ENCODE measurements around the gene BHLHA15. TPM values are rescaled to one million over a fixed set of nuclear protein-coding genes. Genes with fewer than 3 reads are reported as not detected.

Gene BHLHA15
- total RNA-seq, 2 experiments from 2014 or later = not detected

GRCh38 chr7:98229991-98230745, 18.9 kb downstream of the BHLHA15 start:
- peaks cover 65% of the 10 kb centered on the region for H3K36me3 Mint-ChIP-seq (ENCODE audit: low read depth)
- no peaks in the 10 kb centered on the region for H3K4me1 Mint-ChIP-seq (ENCODE audit: low read depth)
- H3K4me3 ChIP-seq (ENCODE audit: low read length) = no peak overlapping the region
- no peak overlapping the region for H3K27ac ChIP-seq (ENCODE audit: low read depth in 1 of 2, low read length in 2 of 2)
- no peaks in the 10 kb centered on the region for H3K9me3 ChIP-seq (ENCODE audit: control insufficient read depth in 1 of 2, insufficient read depth in 1 of 2, low read length in 2 of 2)
- H3K36me3 ChIP-seq (ENCODE audit: insufficient read depth, low read length) = peaks cover 62% of the 10 kb centered on the region
- no peak for TF ChIP-seq CTCF (IDR thresholded peaks at IDR 0.05)
- ATAC-seq (ENCODE audit: poor library complexity) = no peak
- POLR2A ChIA-PET = no interaction called here
- no peaks in the 10 kb centered on the region for H3K27me3 Mint-ChIP-seq
- intact Hi-C loops (cut with DNase I, micrococcal nuclease) = no loop called here
- DNase-seq = no peak
- CTCF ChIA-PET = no interaction called here
- no peaks in the 10 kb centered on the region for H3K9me3 Mint-ChIP-seq
- no peaks in the 10 kb centered on the region for H3K4me1 ChIP-seq (ENCODE audit: insufficient read depth, low read length)
- no peak overlapping the region for H3K4me3 Mint-ChIP-seq
- no peaks in the 10 kb centered on the region for H3K27me3 ChIP-seq (ENCODE audit: control insufficient read depth in 1 of 2, insufficient read depth in 2 of 2, low read length in 2 of 2)
- H3K27ac Mint-ChIP-seq = no peak overlapping the region

- no peak overlapping the region for H3K4me3 Mint-ChIP-seq
- peak in 1 of 14 experiments; percentile 15 for DNase-seq
- no peaks in the 10 kb centered on the region for H3K27me3 Mint-ChIP-seq
- no peak for ATAC-seq (ENCODE audit: poor library complexity)
- no peak for TF ChIP-seq CTCF (IDR thresholded peaks at IDR 0.05)
- no peaks in the 10 kb centered on the region for H3K27me3 ChIP-seq (ENCODE audit: control insufficient read depth in 1 of 2, insufficient read depth in 2 of 2, low read length in 2 of 2)
- no peak overlapping the region for H3K27ac ChIP-seq (ENCODE audit: low read depth in 1 of 2, low read length in 2 of 2)
- intact Hi-C loops (cut with DNase I, micrococcal nuclease) = no loop called here
- peaks cover 59% of the 10 kb centered on the region for H3K36me3 ChIP-seq (ENCODE audit: insufficient read depth, low read length)
- no peak overlapping the region for H3K4me3 ChIP-seq (ENCODE audit: low read length)
- CTCF ChIA-PET = no interaction called here
- no peaks in the 10 kb centered on the region for H3K9me3 ChIP-seq (ENCODE audit: control insufficient read depth in 1 of 2, insufficient read depth in 1 of 2, low read length in 2 of 2)
- no peaks in the 10 kb centered on the region for H3K4me1 ChIP-seq (ENCODE audit: insufficient read depth, low read length)
- peaks cover 61% of the 10 kb centered on the region for H3K36me3 Mint-ChIP-seq (ENCODE audit: low read depth)
- no peak overlapping the region for H3K27ac Mint-ChIP-seq
- H3K4me1 Mint-ChIP-seq (ENCODE audit: low read depth) = no peaks in the 10 kb centered on the region
- POLR2A ChIA-PET = no interaction called here
- H3K9me3 Mint-ChIP-seq = no peaks in the 10 kb centered on the region
Measured at GRCh38 chr7:98230746-98231471, 19.7 kb downstream of the BHLHA15 start.

GRCh38 chr7:98231493-98232262, 20.4 kb downstream of the BHLHA15 start:
- H3K27ac Mint-ChIP-seq = no peak overlapping the region
- H3K4me1 ChIP-seq (ENCODE audit: insufficient read depth, low read length) = no peaks in the 10 kb centered on the region
- no peak for DNase-seq
- H3K9me3 ChIP-seq (ENCODE audit: control insufficient read depth in 1 of 2, insufficient read depth in 1 of 2, low read length in 2 of 2) = no peaks in the 10 kb centered on the region
- ATAC-seq (ENCODE audit: poor library complexity) = no peak
- CTCF ChIA-PET = no interaction called here
- H3K27me3 ChIP-seq (ENCODE audit: control insufficient read depth in 1 of 2, insufficient read depth in 2 of 2, low read length in 2 of 2) = no peaks in the 10 kb centered on the region
- no peaks in the 10 kb centered on the region for H3K27me3 Mint-ChIP-seq
- H3K9me3 Mint-ChIP-seq = no peaks in the 10 kb centered on the region
- intact Hi-C loops (cut with DNase I, micrococcal nuclease) = no loop called here
- no peak overlapping the region for H3K4me3 ChIP-seq (ENCODE audit: low read length)
- H3K4me3 Mint-ChIP-seq = no peak overlapping the region
- peaks cover 53% of the 10 kb centered on the region for H3K36me3 Mint-ChIP-seq (ENCODE audit: low read depth)
- H3K4me1 Mint-ChIP-seq (ENCODE audit: low read depth) = no peaks in the 10 kb centered on the region
- POLR2A ChIA-PET = interaction anchor here (1.6 kb wide), 1 partner anchor 19 kb away, joined by 7 read pairs; no protein-coding TSS in a partner anchor
- peaks cover 61% of the 10 kb centered on the region for H3K36me3 ChIP-seq (ENCODE audit: insufficient read depth, low read length)
- TF ChIP-seq CTCF (IDR thresholded peaks at IDR 0.05) = no peak
- H3K27ac ChIP-seq (ENCODE audit: low read depth in 1 of 2, low read length in 2 of 2) = no peak overlapping the region
